Esophagus muscularis mucosa (tissue), 4 donors: ENCODE results near the gene HAUS5.

ENCODE experiments used
- CTCF ChIP-seq, 3 experiments: fragments of 200-600 bp in 2 of 3; fragments of 450-650 bp in 1 of 3; sonication (generic) in 2 of 3; IDR thresholded peaks; one replicate each; pipeline ENCODE4 v1.5.1; 2017 to 2019; ENCODE audit warnings: antibody characterized with exemption in 3 of 3, mild to moderate bottlenecking in 2 of 3, moderate library complexity in 1 of 3
- EP300 ChIP-seq: sonication (generic); formaldehyde crosslinking; IDR thresholded peaks from one replicate; pipeline ENCODE4 v1.6.1; 2017; ENCODE audit warnings: antibody characterized with exemption
- POLR2A ChIP-seq: fragments of 450-650 bp; IDR thresholded peaks from one replicate; pipeline ENCODE4 v1.6.1; 2017; ENCODE audit warnings: antibody characterized with exemption, moderate library complexity, mild to moderate bottlenecking, low read depth

- TF ChIP-seq CTCF (IDR thresholded peaks at IDR 0.05) (no peak), POLR2A (no peak), EP300 (no peak)
Observed at GRCh38 chr19:35565016-35565856, 47.3 kb upstream of the HAUS5 start.
